ENCODE results near the gene IFT88.

Gene IFT88

GRCh38 chr13:20703780-20704458 lies 137.0 kb downstream of the IFT88 start:
- no CpG with 5 or more reads among the region's 98 CpGs for WGBS (ENCODE audit: extremely low coverage, insufficient coverage, low lambda C conversion rate)
- Histone ChIP-seq H2BK5ac (ENCODE audit: low read length) (no peak overlapping the region), H2AK5ac (ENCODE audit: low read length) (no peak overlapping the region), H3K4ac (ENCODE audit: low read depth, low read length) (no peak overlapping the region), H2BK120ac (ENCODE audit: low read depth, low read length) (no peak overlapping the region), H2BK15ac (replicated peaks; ENCODE audit: low read depth) (no peak overlapping the region), H3K79me2 (ENCODE audit: control insufficient read depth, insufficient read depth, low read length) (no peaks in the 10 kb centered on the region), H3K56ac (ENCODE audit: low read length) (peak overlapping the region; percentile 67), H3K4me3 (ENCODE audit: low read length) (peak overlapping the region; percentile 12), H3K27me3 (ENCODE audit: insufficient read depth, low read length, poor library complexity) (peaks cover 6% of the 10 kb centered on the region), H3K27ac (ENCODE audit: low read depth, low read length) (no peak overlapping the region), H4K8ac (ENCODE audit: low read depth, low read length) (no peak overlapping the region), H3K4me1 (ENCODE audit: control insufficient read depth, low read depth, low read length) (no peaks in the 10 kb centered on the region), H3K23ac (ENCODE audit: low read length) (no peak overlapping the region), H3K9ac (ENCODE audit: low read length) (peak overlapping the region; percentile 64), H3K79me1 (ENCODE audit: low read length) (no peaks in the 10 kb centered on the region), H3K4me2 (ENCODE audit: low read length) (peak overlapping the region; percentile 76), H4K5ac (ENCODE audit: low read length) (no peak overlapping the region), H3K36me3 (ENCODE audit: control insufficient read depth, insufficient read depth, low read length) (no peaks in the 10 kb centered on the region), H3K18ac (ENCODE audit: low read length) (peak overlapping the region; percentile 69)
- DNase-seq = peak; percentile 84

DNA sequence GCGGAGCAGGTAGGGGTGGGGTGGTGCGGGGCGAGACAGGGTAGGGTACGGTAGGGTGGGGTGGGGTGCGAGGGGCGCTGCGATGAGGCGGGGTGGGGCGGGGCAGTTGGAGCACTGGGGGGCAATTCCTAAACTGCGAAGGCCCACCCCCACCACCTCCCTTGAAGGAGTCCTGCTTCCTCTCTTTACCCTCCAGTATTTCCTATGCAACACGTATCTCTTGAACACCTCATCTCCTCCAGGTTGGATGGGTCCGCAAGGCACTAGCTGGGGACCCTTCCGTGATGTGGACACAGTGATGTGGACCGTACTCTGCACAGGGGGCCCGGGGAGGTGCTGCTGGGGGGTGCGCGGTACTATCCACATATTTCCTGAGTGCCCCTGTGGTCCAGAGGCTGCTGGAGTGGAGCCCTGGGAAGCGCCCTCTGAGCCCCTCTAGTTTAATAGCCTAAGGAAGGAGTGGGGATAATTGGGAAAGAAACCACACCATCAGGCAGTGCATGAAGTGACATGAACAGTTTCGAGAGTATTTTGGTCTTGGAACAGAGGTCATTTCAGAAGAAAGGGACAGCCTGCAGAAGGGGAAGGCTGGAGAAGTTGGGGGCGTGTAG lies 137.6 kb downstream of the IFT88 start:
- H3K56ac ChIP-seq (ENCODE audit: low read length) = peak overlapping the region; percentile 9
- no peak overlapping the region for H3K9ac ChIP-seq (ENCODE audit: low read length)
- no peak for DNase-seq
- no peaks in the 10 kb centered on the region for H3K79me2 ChIP-seq (ENCODE audit: control insufficient read depth, insufficient read depth, low read length)
- H3K4me3 ChIP-seq (ENCODE audit: low read length) = no peak overlapping the region
- H3K18ac ChIP-seq (ENCODE audit: low read length) = no peak overlapping the region
- H2BK120ac ChIP-seq (ENCODE audit: low read depth, low read length) = no peak overlapping the region
- H2BK15ac ChIP-seq (replicated peaks; ENCODE audit: low read depth) = no peak overlapping the region
- no peak overlapping the region for H3K23ac ChIP-seq (ENCODE audit: low read length)
- H3K4ac ChIP-seq (ENCODE audit: low read depth, low read length) = no peak overlapping the region
- H3K4me1 ChIP-seq (ENCODE audit: control insufficient read depth, low read depth, low read length) = no peaks in the 10 kb centered on the region
- peak overlapping the region; percentile 4 for H3K4me2 ChIP-seq (ENCODE audit: low read length)
- H4K5ac ChIP-seq (ENCODE audit: low read length) = no peak overlapping the region
- H3K36me3 ChIP-seq (ENCODE audit: control insufficient read depth, insufficient read depth, low read length) = no peaks in the 10 kb centered on the region
- H2BK5ac ChIP-seq (ENCODE audit: low read length) = no peak overlapping the region
- H4K8ac ChIP-seq (ENCODE audit: low read depth, low read length) = no peak overlapping the region
- H3K79me1 ChIP-seq (ENCODE audit: low read length) = no peaks in the 10 kb centered on the region
- H3K27me3 ChIP-seq (ENCODE audit: insufficient read depth, low read length, poor library complexity) = peaks cover 6% of the 10 kb centered on the region
- no peak overlapping the region for H2AK5ac ChIP-seq (ENCODE audit: low read length)
- no peak overlapping the region for H3K27ac ChIP-seq (ENCODE audit: low read depth, low read length)
- WGBS (ENCODE audit: extremely low coverage, insufficient coverage, low lambda C conversion rate) = no CpG with 5 or more reads among the region's 20 CpGs

GRCh38 chr13:20706661-20707060 lies 139.7 kb downstream of the IFT88 start:
- Histone ChIP-seq H3K23ac (ENCODE audit: low read length) (no peak overlapping the region), H2BK5ac (ENCODE audit: low read length) (no peak overlapping the region), H3K79me1 (ENCODE audit: low read length) (no peaks in the 10 kb centered on the region), H3K27ac (ENCODE audit: low read depth, low read length) (no peak overlapping the region), H3K4ac (ENCODE audit: low read depth, low read length) (no peak overlapping the region), H3K4me1 (ENCODE audit: control insufficient read depth, low read depth, low read length) (no peaks in the 10 kb centered on the region), H2BK15ac (replicated peaks; ENCODE audit: low read depth) (no peak overlapping the region), H2AK5ac (ENCODE audit: low read length) (no peak overlapping the region), H3K4me2 (ENCODE audit: low read length) (no peak overlapping the region), H3K27me3 (ENCODE audit: insufficient read depth, low read length, poor library complexity) (peaks cover 6% of the 10 kb centered on the region), H3K4me3 (ENCODE audit: low read length) (no peak overlapping the region), H3K9ac (ENCODE audit: low read length) (no peak overlapping the region), H3K36me3 (ENCODE audit: control insufficient read depth, insufficient read depth, low read length) (no peaks in the 10 kb centered on the region), H4K8ac (ENCODE audit: low read depth, low read length) (no peak overlapping the region), H3K79me2 (ENCODE audit: control insufficient read depth, insufficient read depth, low read length) (no peaks in the 10 kb centered on the region), H2BK120ac (ENCODE audit: low read depth, low read length) (no peak overlapping the region), H3K18ac (ENCODE audit: low read length) (no peak overlapping the region), H4K5ac (ENCODE audit: low read length) (no peak overlapping the region), H3K56ac (ENCODE audit: low read length) (no peak overlapping the region)
- DNase-seq = no peak
- no CpG with 5 or more reads among the region's 5 CpGs for WGBS (ENCODE audit: extremely low coverage, insufficient coverage, low lambda C conversion rate)

GRCh38 chr13:20708216-20708615 lies 141.3 kb downstream of the IFT88 start:
- no CpG with 5 or more reads among the region's 2 CpGs for WGBS (ENCODE audit: extremely low coverage, insufficient coverage, low lambda C conversion rate)
- no peak overlapping the region for H4K5ac ChIP-seq (ENCODE audit: low read length)
- H2BK5ac ChIP-seq (ENCODE audit: low read length) = no peak overlapping the region
- H2BK15ac ChIP-seq (replicated peaks; ENCODE audit: low read depth) = no peak overlapping the region
- no peaks in the 10 kb centered on the region for H3K79me2 ChIP-seq (ENCODE audit: control insufficient read depth, insufficient read depth, low read length)
- no peak overlapping the region for H3K4me3 ChIP-seq (ENCODE audit: low read length)
- no peak overlapping the region for H3K23ac ChIP-seq (ENCODE audit: low read length)
- no peak overlapping the region for H4K8ac ChIP-seq (ENCODE audit: low read depth, low read length)
- H3K27ac ChIP-seq (ENCODE audit: low read depth, low read length) = no peak overlapping the region
- no peak overlapping the region for H3K4me2 ChIP-seq (ENCODE audit: low read length)
- H3K36me3 ChIP-seq (ENCODE audit: control insufficient read depth, insufficient read depth, low read length) = no peaks in the 10 kb centered on the region
- H3K18ac ChIP-seq (ENCODE audit: low read length) = no peak overlapping the region
- H3K79me1 ChIP-seq (ENCODE audit: low read length) = no peaks in the 10 kb centered on the region
- H3K9ac ChIP-seq (ENCODE audit: low read length) = no peak overlapping the region
- H2BK120ac ChIP-seq (ENCODE audit: low read depth, low read length) = no peak overlapping the region
- no peaks in the 10 kb centered on the region for H3K4me1 ChIP-seq (ENCODE audit: control insufficient read depth, low read depth, low read length)
- no peak overlapping the region for H2AK5ac ChIP-seq (ENCODE audit: low read length)
- no peak for DNase-seq
- no peak overlapping the region for H3K56ac ChIP-seq (ENCODE audit: low read length)
- no peaks in the 10 kb centered on the region for H3K27me3 ChIP-seq (ENCODE audit: insufficient read depth, low read length, poor library complexity)
- no peak overlapping the region for H3K4ac ChIP-seq (ENCODE audit: low read depth, low read length)

DNA sequence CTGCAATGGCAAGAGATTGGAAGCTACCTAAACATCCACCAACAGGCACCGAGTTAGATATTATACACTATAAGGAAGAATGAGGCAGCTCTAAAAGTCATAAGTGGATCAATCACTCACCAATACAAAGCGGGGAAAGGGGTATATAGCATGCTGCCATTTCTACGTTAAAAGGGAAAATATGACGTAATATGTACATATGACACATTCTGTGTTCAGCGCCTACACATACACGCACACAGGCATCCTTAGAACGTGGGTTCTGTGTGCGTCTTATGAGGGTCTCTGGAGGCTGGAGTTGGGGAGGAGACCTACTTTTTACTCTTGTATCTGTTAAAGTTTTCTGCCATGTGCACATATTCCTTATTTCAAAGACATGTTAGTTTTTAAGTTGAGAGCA lies 142.4 kb downstream of the IFT88 start:
- no peak overlapping the region for H3K56ac ChIP-seq (ENCODE audit: low read length)
- DNase-seq = no peak
- H4K5ac ChIP-seq (ENCODE audit: low read length) = no peak overlapping the region
- no CpG with 5 or more reads among the region's 8 CpGs for WGBS (ENCODE audit: extremely low coverage, insufficient coverage, low lambda C conversion rate)
- H4K8ac ChIP-seq (ENCODE audit: low read depth, low read length) = no peak overlapping the region
- H3K4me1 ChIP-seq (ENCODE audit: control insufficient read depth, low read depth, low read length) = no peaks in the 10 kb centered on the region
- H3K4me3 ChIP-seq (ENCODE audit: low read length) = no peak overlapping the region
- H3K27me3 ChIP-seq (ENCODE audit: insufficient read depth, low read length, poor library complexity) = no peaks in the 10 kb centered on the region
- H3K79me1 ChIP-seq (ENCODE audit: low read length) = no peaks in the 10 kb centered on the region
- no peaks in the 10 kb centered on the region for H3K79me2 ChIP-seq (ENCODE audit: control insufficient read depth, insufficient read depth, low read length)
- no peak overlapping the region for H3K23ac ChIP-seq (ENCODE audit: low read length)
- no peak overlapping the region for H2BK15ac ChIP-seq (replicated peaks; ENCODE audit: low read depth)
- H3K18ac ChIP-seq (ENCODE audit: low read length) = no peak overlapping the region
- no peaks in the 10 kb centered on the region for H3K36me3 ChIP-seq (ENCODE audit: control insufficient read depth, insufficient read depth, low read length)
- no peak overlapping the region for H3K9ac ChIP-seq (ENCODE audit: low read length)
- H2BK120ac ChIP-seq (ENCODE audit: low read depth, low read length) = no peak overlapping the region
- no peak overlapping the region for H3K4me2 ChIP-seq (ENCODE audit: low read length)
- H3K27ac ChIP-seq (ENCODE audit: low read depth, low read length) = no peak overlapping the region
- H3K4ac ChIP-seq (ENCODE audit: low read depth, low read length) = no peak overlapping the region
- H2BK5ac ChIP-seq (ENCODE audit: low read length) = no peak overlapping the region
- H2AK5ac ChIP-seq (ENCODE audit: low read length) = no peak overlapping the region

- H3K18ac ChIP-seq (ENCODE audit: low read length) = no peak overlapping the region
- no peaks in the 10 kb centered on the region for H3K4me1 ChIP-seq (ENCODE audit: control insufficient read depth, low read depth, low read length)
- no peak overlapping the region for H2BK120ac ChIP-seq (ENCODE audit: low read depth, low read length)
- no peaks in the 10 kb centered on the region for H3K79me2 ChIP-seq (ENCODE audit: control insufficient read depth, insufficient read depth, low read length)
- peak; percentile 39 for DNase-seq
- no peak overlapping the region for H4K8ac ChIP-seq (ENCODE audit: low read depth, low read length)
- no peak overlapping the region for H2AK5ac ChIP-seq (ENCODE audit: low read length)
- no peak overlapping the region for H3K23ac ChIP-seq (ENCODE audit: low read length)
- H2BK15ac ChIP-seq (replicated peaks; ENCODE audit: low read depth) = no peak overlapping the region
- H3K27me3 ChIP-seq (ENCODE audit: insufficient read depth, low read length, poor library complexity) = no peaks in the 10 kb centered on the region
- H4K5ac ChIP-seq (ENCODE audit: low read length) = no peak overlapping the region
- no peak overlapping the region for H3K56ac ChIP-seq (ENCODE audit: low read length)
- H3K27ac ChIP-seq (ENCODE audit: low read depth, low read length) = no peak overlapping the region
- no peaks in the 10 kb centered on the region for H3K36me3 ChIP-seq (ENCODE audit: control insufficient read depth, insufficient read depth, low read length)
- no peak overlapping the region for H3K4ac ChIP-seq (ENCODE audit: low read depth, low read length)
- H3K79me1 ChIP-seq (ENCODE audit: low read length) = no peaks in the 10 kb centered on the region
- WGBS (ENCODE audit: extremely low coverage, insufficient coverage, low lambda C conversion rate) = no CpG with 5 or more reads among the region's 4 CpGs
- no peak overlapping the region for H3K4me3 ChIP-seq (ENCODE audit: low read length)
- no peak overlapping the region for H3K9ac ChIP-seq (ENCODE audit: low read length)
- no peak overlapping the region for H3K4me2 ChIP-seq (ENCODE audit: low read length)
- H2BK5ac ChIP-seq (ENCODE audit: low read length) = no peak overlapping the region
These were observed 142.8 kb downstream of the IFT88 start for GRCh38 chr13:20709782-20710181.
